K562 (cell line): ENCODE results near the gene NRXN3. TPM values are rescaled to one million over a fixed set of nuclear protein-coding genes. Genes with fewer than 3 reads are reported as not detected.

Experiments
- ATAC-seq: fragments of 200-7000 bp; cut with Tn5 transposase; 3 replicates; pipeline ENCODE4 v1.9.1; 2020; ENCODE audit warnings: moderate library complexity
- BruUV-seq: library from RNA; stranded (reverse); fragments of 400-500 nt; replicated peaks from 2 replicates; lab custom pipeline; 2021; lab: Mats Ljungman, UMichigan
- CTCF ChIA-PET: fragments of 300-600 bp; formaldehyde crosslinking; extraction: SDS; loops from one replicate; lab custom pipeline; 2021; ENCODE audit warnings: low intra/inter-chr PET ratio; lab: Yijun Ruan, JAX
- POLR2A ChIA-PET: fragments of 300-600, 350-650 bp; sonication (Branson Sonifier 250); formaldehyde crosslinking; extraction: SDS; loops from one replicate; lab custom pipeline; 2021; ENCODE audit warnings: antibody characterized with exemption, inconsistent platforms; lab: Yijun Ruan, JAX
- DNase-seq, 4 experiments: peaks; one replicate each; pipeline versions ENCODE4 v3.0.0 to v3.0.0-alpha.2; 2011 to 2018; ENCODE audit warnings: low spot score in 3 of 4, mixed read lengths in 3 of 4; ENCODE audit errors: extremely low read depth in 1 of 4
- FAIRE-seq: peaks from 2 replicates; lab custom pipeline; 2011; peaks lifted over from hg19 to GRCh38; lab: Jason Lieb, UNC
- H2AFZ ChIP-seq: 2 replicates; pipeline ENCODE4 v1.6.0; 2011; ENCODE audit warnings: low read depth, low read length, control low read depth, inconsistent platforms
- H3K27ac ChIP-seq: fragments of 200-600 bp; 3 replicates; pipeline ENCODE4 v1.8.0; 2011; ENCODE audit warnings: low read depth, mild to moderate bottlenecking, control low read depth, inconsistent platforms, low read length, moderate library complexity, mixed read lengths; ENCODE audit errors: extremely low read depth
- H3K27me3 ChIP-seq, 2 experiments: fragments of 300-600 bp in 1 of 2; 2 replicates in 1 of 2; 3 replicates in 1 of 2; pipeline versions ENCODE4 v1.6.0 to v1.8.0; 2011; ENCODE audit warnings: inconsistent platforms in 2 of 2, low read length in 2 of 2, mild to moderate bottlenecking in 1 of 2, mixed read lengths in 1 of 2, moderate library complexity in 1 of 2; ENCODE audit not compliant: control insufficient read depth in 2 of 2, insufficient read depth in 2 of 2
- H3K36me3 ChIP-seq: fragments of 300-600 bp; 3 replicates; pipeline ENCODE4 v1.8.0; 2011; ENCODE audit warnings: mild to moderate bottlenecking, low read length, inconsistent platforms; ENCODE audit not compliant: control insufficient read depth, insufficient read depth
- H3K4me1 ChIP-seq, 2 experiments: fragments of 200-600 bp in 1 of 2; replicated peaks in 1 of 2; 2 replicates in 1 of 2; 3 replicates in 1 of 2; pipeline versions ENCODE4 v1.5.1 to v1.8.0; 2011; ENCODE audit warnings: inconsistent platforms in 2 of 2, low read length in 2 of 2, mild to moderate bottlenecking in 1 of 2, mixed read lengths in 1 of 2, moderate library complexity in 1 of 2; ENCODE audit not compliant: control insufficient read depth in 2 of 2, insufficient read depth in 2 of 2
- H3K4me2 ChIP-seq: 2 replicates; pipeline ENCODE4 v1.6.1; 2011; ENCODE audit warnings: low read length, control low read depth, inconsistent platforms, mixed read lengths; ENCODE audit not compliant: insufficient read depth
- H3K4me3 ChIP-seq: fragments of 200-600 bp; sonication (generic), shearing (Covaris generic); 2 replicates; pipeline ENCODE4 v1.5.1; 2016; ENCODE audit warnings: control low read depth, inconsistent platforms
- H3K79me2 ChIP-seq: fragments of 200-600 bp; 3 replicates; pipeline ENCODE4 v1.8.0; 2011; ENCODE audit warnings: low read length, inconsistent platforms; ENCODE audit not compliant: control insufficient read depth, insufficient read depth
- H3K9ac ChIP-seq, 2 experiments: 2 replicates each; pipeline versions ENCODE4 v1.6.0 to v1.6.1; 2011; ENCODE audit warnings: low read depth in 2 of 2, low read length in 2 of 2, control low read depth in 1 of 2, inconsistent platforms in 1 of 2, mild to moderate bottlenecking in 1 of 2, mixed read lengths in 1 of 2; ENCODE audit not compliant: insufficient read depth in 1 of 2
- H3K9me1 ChIP-seq: one replicate; pipeline ENCODE4 v1.6.0; 2011; ENCODE audit warnings: inconsistent platforms, mild to moderate bottlenecking, low read length, moderate library complexity; ENCODE audit not compliant: control insufficient read depth, insufficient read depth
- H3K9me3 ChIP-seq: replicated peaks from 2 replicates; pipeline ENCODE4 v1.5.1; 2011; ENCODE audit warnings: low read depth, low read length, inconsistent platforms; ENCODE audit not compliant: control insufficient read depth, insufficient read depth
- H4K20me1 ChIP-seq: replicated peaks from 2 replicates; pipeline ENCODE4 v1.6.1; 2011; ENCODE audit warnings: low read length, inconsistent platforms, mixed read lengths; ENCODE audit not compliant: control insufficient read depth, insufficient read depth
- ARID1B ChIP-seq: fragments of 450-650 bp; IDR thresholded peaks from 2 replicates; pipeline ENCODE4 v1.6.1; 2016; ENCODE audit warnings: antibody characterized with exemption, mild to moderate bottlenecking, inconsistent platforms
- ELF2 ChIP-seq: fragments of 250-450 bp; sonication (Bioruptor Pico); IDR thresholded peaks from 2 replicates; pipeline ENCODE4 v1.5.0; 2021; ENCODE audit warnings: mild to moderate bottlenecking
- GTF2A2 ChIP-seq: IDR thresholded peaks from 2 replicates; pipeline ENCODE4 v1.6.1; 2016; ENCODE audit warnings: mild to moderate bottlenecking, missing genetic modification characterization, missing compliant biosample characterization
- HDAC6 ChIP-seq: IDR thresholded peaks from 2 replicates; pipeline ENCODE4 v1.6.1; 2012; ENCODE audit warnings: low read depth, mild to moderate bottlenecking, control low read depth, inconsistent platforms, low read length, moderate library complexity
- LARP7 ChIP-seq: fragments of 450-650 bp; IDR thresholded peaks from 2 replicates; pipeline ENCODE4 v1.6.1; 2016
- RNF219 ChIP-seq: fragments of 250-450 bp; sonication (Bioruptor Pico); IDR thresholded peaks from 2 replicates; pipeline ENCODE4 v1.5.0; 2022; ENCODE audit warnings: mild to moderate bottlenecking
- SNRNP70 ChIP-seq: fragments of 200-400 bp; formaldehyde crosslinking; optimal IDR thresholded peaks from 2 replicates; pipeline ENCODE3; 2017; ENCODE audit warnings: low read depth, low read length
- THRB ChIP-seq: fragments of 450-650 bp; formaldehyde crosslinking; conservative IDR thresholded peaks from 2 replicates; pipeline ENCODE4 v1.4.0; 2022; ENCODE audit warnings: mild to moderate bottlenecking, missing genetic modification characterization
- USF2 ChIP-seq: sonication (generic); formaldehyde crosslinking; IDR thresholded peaks from 2 replicates; pipeline ENCODE4 v1.5.0; 2020; ENCODE audit warnings: missing genetic modification reagents
- ZNF311 ChIP-seq: fragments of 250-450 bp; sonication (Bioruptor Pico); IDR thresholded peaks from 2 replicates; pipeline ENCODE4 v1.4.0; 2020; ENCODE audit warnings: mild to moderate bottlenecking, moderate library complexity
- ZNF518B ChIP-seq: fragments of 250-450 bp; sonication (Bioruptor Pico); IDR thresholded peaks from 2 replicates; pipeline ENCODE4 v1.5.0; 2021; ENCODE audit warnings: mild to moderate bottlenecking, moderate library complexity
- ZNF766 ChIP-seq: fragments of 200-800 bp; sonication (Bioruptor generic); conservative IDR thresholded peaks from 2 replicates; pipeline ENCODE4 v1.6.1; 2016; ENCODE audit warnings: missing genetic modification characterization, missing compliant biosample characterization
- in situ Hi-C: fragments of 300-500 bp; cut with MboI; formaldehyde crosslinking; loops from 4 replicates; pipeline ENCODE4 v1.15.0; 2018; ENCODE audit warnings: inconsistent platforms, mixed read lengths
- intact Hi-C: fragments of 100-400 bp; cut with micrococcal nuclease; formaldehyde crosslinking; loops from 2 replicates; pipeline ENCODE4 v1.14.2; 2022
- polyA plus RNA-seq, 8 experiments: library from polyadenylated mRNA; depleted of rRNA in 4 of 8; stranded (reverse) in 5 of 8; unstranded in 3 of 8; fragments of >200 nt; fragmentation: Nextera tagmentation in 2 of 8; fragmentation: Illumina TruSeq in 1 of 8; extraction: Ambion mirVana in 2 of 8; extraction: Trizol in 1 of 8; gene quantifications; 2 replicates each; pipeline versions ENCODE4 v1.2.1 to v1.2.3, GENCODE V29; 2011 to 2014; ENCODE audit warnings: inconsistent platforms in 1 of 8, missing spikeins in 1 of 8
- total RNA-seq, 7 experiments: library from RNA; depleted of rRNA in 6 of 7; stranded (reverse); fragments of >200 nt in 6 of 7; fragmentation: Illumina TruSeq in 2 of 7; extraction: Trizol in 2 of 7; gene quantifications; 2 replicates each; pipeline versions ENCODE4 v1.2.1 to v1.2.3, GENCODE V29; 2011 to 2021; ENCODE audit warnings: low replicate concordance in 1 of 7

Gene NRXN3
- total and polyA plus RNA-seq, 9 of the 15 experiments (the other 6 are each of a cell fraction or from before 2014, with no cell fraction given): 0.09 TPM; not detected in 8

GRCh38 chr14:79178719-79179118, 1008.5 kb downstream of the NRXN3 start:
- intact Hi-C loops: no loop called here
- Histone ChIP-seq H3K9me1 (no peaks in the 10 kb centered on the region), H3K27ac (no peak overlapping the region)
- no peak for FAIRE-seq
- TF ChIP-seq THRB: no peak
- no peak for TF ChIP-seq LARP7
- no peak for TF ChIP-seq ZNF311 (CRISPR knock-in tag)
- no peak for TF ChIP-seq SNRNP70
- no peak for TF ChIP-seq HDAC6
- no peak for TF ChIP-seq ZNF766
- TF ChIP-seq ARID1B: no peak
- TF ChIP-seq ELF2 (CRISPR knock-in tag): no peak
- TF ChIP-seq RNF219: no peak
- TF ChIP-seq USF2 (CRISPR knock-in tag): no peak
- TF ChIP-seq GTF2A2 (tag): no peak
- no peak for TF ChIP-seq ZNF518B (CRISPR knock-in tag)
- TF ChIP-seq, all 486 proteins: peak for 0
- ATAC-seq (no peak), DNase-seq (no peak)
- H4K20me1 ChIP-seq: no peaks in the 10 kb centered on the region
- H3K36me3 ChIP-seq: no peaks in the 10 kb centered on the region
- no peak overlapping the region for H3K4me2 ChIP-seq
- no peak overlapping the region for H3K9ac ChIP-seq
- H3K4me1 ChIP-seq: no peaks in the 10 kb centered on the region
- ChIA-PET POLR2A (no interaction called here), CTCF (no interaction called here)
- H3K4me3 ChIP-seq: no peak overlapping the region
- H3K79me2 ChIP-seq: no peaks in the 10 kb centered on the region
- no TSS peak for BruUV-seq
- no peaks in the 10 kb centered on the region for H3K9me3 ChIP-seq
- H2AFZ ChIP-seq: no peak overlapping the region
- in situ Hi-C loops: no loop called here
- no peaks in the 10 kb centered on the region for H3K27me3 ChIP-seq
